Measurements from ENCODE around the gene BCKDHB.

DNA sequence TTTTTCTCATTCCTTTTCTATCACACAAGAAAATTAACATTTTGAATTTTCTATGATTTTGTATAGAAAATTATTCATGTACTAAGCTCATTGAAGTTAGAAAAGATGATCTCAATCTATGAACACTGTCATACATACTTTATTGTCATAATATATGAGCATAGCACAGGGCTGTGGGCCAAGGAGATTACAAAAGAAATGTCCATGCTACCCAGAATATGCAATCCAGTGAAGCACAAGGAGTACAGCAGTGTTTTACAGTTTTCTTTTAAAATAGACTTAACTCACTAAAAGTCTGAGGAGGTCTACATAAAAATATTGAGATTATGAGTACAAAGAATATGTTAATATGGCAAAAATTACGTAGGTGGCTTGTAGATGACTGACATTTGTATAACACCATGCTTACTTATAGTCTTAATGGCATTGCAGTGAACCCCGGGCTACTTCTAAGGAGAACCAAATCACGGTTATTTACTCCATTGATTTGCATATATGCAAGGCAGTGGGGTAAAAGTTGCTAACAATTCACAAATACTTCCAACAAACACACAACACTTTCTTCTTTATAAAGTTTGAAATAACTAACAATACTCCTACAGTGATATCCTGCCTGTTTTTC lies 257.1 kb downstream of the BCKDHB start:
- TF ChIP-seq, protein P1, sequence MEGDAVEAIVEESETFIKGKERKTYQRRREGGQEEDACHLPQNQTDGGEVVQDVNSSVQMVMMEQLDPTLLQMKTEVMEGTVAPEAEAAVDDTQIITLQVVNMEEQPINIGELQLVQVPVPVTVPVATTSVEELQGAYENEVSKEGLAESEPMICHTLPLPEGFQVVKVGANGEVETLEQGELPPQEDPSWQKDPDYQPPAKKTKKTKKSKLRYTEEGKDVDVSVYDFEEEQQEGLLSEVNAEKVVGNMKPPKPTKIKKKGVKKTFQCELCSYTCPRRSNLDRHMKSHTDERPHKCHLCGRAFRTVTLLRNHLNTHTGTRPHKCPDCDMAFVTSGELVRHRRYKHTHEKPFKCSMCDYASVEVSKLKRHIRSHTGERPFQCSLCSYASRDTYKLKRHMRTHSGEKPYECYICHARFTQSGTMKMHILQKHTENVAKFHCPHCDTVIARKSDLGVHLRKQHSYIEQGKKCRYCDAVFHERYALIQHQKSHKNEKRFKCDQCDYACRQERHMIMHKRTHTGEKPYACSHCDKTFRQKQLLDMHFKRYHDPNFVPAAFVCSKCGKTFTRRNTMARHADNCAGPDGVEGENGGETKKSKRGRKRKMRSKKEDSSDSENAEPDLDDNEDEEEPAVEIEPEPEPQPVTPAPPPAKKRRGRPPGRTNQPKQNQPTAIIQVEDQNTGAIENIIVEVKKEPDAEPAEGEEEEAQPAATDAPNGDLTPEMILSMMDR (IDR thresholded peaks at IDR 0.05; ENCODE audit: insufficient read depth, low read length) = no peak
- TF ChIP-seq POLR2AphosphoS5 (IDR thresholded peaks at IDR 0.05; ENCODE audit: low read depth) (no peak), GABPA (IDR thresholded peaks at IDR 0.05; ENCODE audit: low read depth) (no peak)
- TF ChIP-seq, protein P2, sequence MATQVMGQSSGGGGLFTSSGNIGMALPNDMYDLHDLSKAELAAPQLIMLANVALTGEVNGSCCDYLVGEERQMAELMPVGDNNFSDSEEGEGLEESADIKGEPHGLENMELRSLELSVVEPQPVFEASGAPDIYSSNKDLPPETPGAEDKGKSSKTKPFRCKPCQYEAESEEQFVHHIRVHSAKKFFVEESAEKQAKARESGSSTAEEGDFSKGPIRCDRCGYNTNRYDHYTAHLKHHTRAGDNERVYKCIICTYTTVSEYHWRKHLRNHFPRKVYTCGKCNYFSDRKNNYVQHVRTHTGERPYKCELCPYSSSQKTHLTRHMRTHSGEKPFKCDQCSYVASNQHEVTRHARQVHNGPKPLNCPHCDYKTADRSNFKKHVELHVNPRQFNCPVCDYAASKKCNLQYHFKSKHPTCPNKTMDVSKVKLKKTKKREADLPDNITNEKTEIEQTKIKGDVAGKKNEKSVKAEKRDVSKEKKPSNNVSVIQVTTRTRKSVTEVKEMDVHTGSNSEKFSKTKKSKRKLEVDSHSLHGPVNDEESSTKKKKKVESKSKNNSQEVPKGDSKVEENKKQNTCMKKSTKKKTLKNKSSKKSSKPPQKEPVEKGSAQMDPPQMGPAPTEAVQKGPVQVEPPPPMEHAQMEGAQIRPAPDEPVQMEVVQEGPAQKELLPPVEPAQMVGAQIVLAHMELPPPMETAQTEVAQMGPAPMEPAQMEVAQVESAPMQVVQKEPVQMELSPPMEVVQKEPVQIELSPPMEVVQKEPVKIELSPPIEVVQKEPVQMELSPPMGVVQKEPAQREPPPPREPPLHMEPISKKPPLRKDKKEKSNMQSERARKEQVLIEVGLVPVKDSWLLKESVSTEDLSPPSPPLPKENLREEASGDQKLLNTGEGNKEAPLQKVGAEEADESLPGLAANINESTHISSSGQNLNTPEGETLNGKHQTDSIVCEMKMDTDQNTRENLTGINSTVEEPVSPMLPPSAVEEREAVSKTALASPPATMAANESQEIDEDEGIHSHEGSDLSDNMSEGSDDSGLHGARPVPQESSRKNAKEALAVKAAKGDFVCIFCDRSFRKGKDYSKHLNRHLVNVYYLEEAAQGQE (IDR thresholded peaks at IDR 0.05; ENCODE audit: insufficient replicate concordance, low read depth) = no peak

All from HL-60 (cell line).